Gastroesophageal sphincter (tissue), 3 donors: ENCODE data around the gene STARD4.

Experiments
- POLR2A ChIP-seq, 2 donors: fragments of 450-650 bp; IDR thresholded peaks; one replicate each; pipeline ENCODE4 v1.6.1; 2017; ENCODE audit warnings: antibody characterized with exemption in 2 of 2, mild to moderate bottlenecking in 2 of 2, moderate library complexity in 1 of 2
- TF ChIP-seq, protein P1 (sequence below), 4 experiments: fragments of 200-600 bp in 2 of 4; fragments of 450-650 bp in 2 of 4; sonication (generic) in 1 of 4; IDR thresholded peaks; one replicate each; pipeline ENCODE4 v1.5.1; 2017 to 2019; ENCODE audit warnings: antibody characterized with exemption in 4 of 4, mild to moderate bottlenecking in 2 of 4, moderate library complexity in 2 of 4

DNA sequence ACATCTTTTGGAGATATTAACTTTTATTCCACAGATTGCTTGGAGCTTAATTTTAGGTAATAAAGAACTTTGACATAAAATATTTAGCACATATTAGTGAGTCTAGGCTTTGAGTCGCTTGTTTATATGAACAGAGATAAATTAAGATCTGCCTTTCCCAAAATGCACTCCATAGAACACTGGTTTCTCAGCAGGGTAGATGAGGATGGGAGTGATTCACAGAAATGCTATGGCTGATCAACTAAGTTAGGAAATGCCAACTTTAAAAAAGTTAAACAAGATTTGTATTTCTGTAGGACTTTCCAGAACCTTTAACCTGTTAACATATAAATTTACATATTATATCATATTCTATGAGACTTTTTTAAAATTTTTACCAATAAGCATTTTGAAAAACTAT is 65.2 kb downstream of the STARD4 start:
- TF ChIP-seq, protein P1, sequence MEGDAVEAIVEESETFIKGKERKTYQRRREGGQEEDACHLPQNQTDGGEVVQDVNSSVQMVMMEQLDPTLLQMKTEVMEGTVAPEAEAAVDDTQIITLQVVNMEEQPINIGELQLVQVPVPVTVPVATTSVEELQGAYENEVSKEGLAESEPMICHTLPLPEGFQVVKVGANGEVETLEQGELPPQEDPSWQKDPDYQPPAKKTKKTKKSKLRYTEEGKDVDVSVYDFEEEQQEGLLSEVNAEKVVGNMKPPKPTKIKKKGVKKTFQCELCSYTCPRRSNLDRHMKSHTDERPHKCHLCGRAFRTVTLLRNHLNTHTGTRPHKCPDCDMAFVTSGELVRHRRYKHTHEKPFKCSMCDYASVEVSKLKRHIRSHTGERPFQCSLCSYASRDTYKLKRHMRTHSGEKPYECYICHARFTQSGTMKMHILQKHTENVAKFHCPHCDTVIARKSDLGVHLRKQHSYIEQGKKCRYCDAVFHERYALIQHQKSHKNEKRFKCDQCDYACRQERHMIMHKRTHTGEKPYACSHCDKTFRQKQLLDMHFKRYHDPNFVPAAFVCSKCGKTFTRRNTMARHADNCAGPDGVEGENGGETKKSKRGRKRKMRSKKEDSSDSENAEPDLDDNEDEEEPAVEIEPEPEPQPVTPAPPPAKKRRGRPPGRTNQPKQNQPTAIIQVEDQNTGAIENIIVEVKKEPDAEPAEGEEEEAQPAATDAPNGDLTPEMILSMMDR (IDR thresholded peaks at IDR 0.05): no peak
- TF ChIP-seq POLR2A (IDR thresholded peaks at IDR 0.05): no peak
